Measurements from ENCODE around the gene NRG2. TPM values are rescaled to one million over a fixed set of nuclear protein-coding genes. Genes with fewer than 3 reads are reported as not detected.

NRG2 gene
- total and polyA plus RNA-seq, 2 donors (not counting 3 experiments of a cell fraction or from before 2014, with no cell fraction given), result 0.26 to 0.42 TPM

- Histone ChIP-seq H3K36me3 (ENCODE audit: control insufficient read depth in 2 of 2, extremely low read depth in 1 of 2, insufficient read depth in 2 of 2, low read length in 2 of 2) (no peaks in the 10 kb centered on the region), H3K27me3 (ENCODE audit: control insufficient read depth in 2 of 2, insufficient read depth in 2 of 2, low read length in 2 of 2) (peaks cover 0 to 3% of the 10 kb centered on the region in 2 experiments), H3K4me1 (ENCODE audit: control insufficient read depth, extremely low read depth, insufficient read depth, low read length) (no peaks in the 10 kb centered on the region), H4K20me1 (replicated peaks; ENCODE audit: control insufficient read depth, extremely low read depth, insufficient read depth, low read length) (no peaks in the 10 kb centered on the region), H3K9ac (replicated peaks; ENCODE audit: extremely low read depth, insufficient read depth, low read length) (no peak overlapping the region), H3K79me2 (ENCODE audit: control insufficient read depth, insufficient read depth, low read length) (no peaks in the 10 kb centered on the region), H3K27ac (ENCODE audit: insufficient read depth, low read depth, low read length) (no peak overlapping the region), H3K9me3 (replicated peaks; ENCODE audit: control insufficient read depth, insufficient read depth, low read length) (no peaks in the 10 kb centered on the region), H2AFZ (ENCODE audit: low read depth, low read length) (no peak overlapping the region), H3K4me2 (ENCODE audit: insufficient read depth, low read length) (no peak overlapping the region), H3K9me1 (replicated peaks; ENCODE audit: control insufficient read depth, extremely low read depth, insufficient read depth, low read length) (no peaks in the 10 kb centered on the region), H3K4me3 (replicated peaks in 1 of 3; ENCODE audit: insufficient read depth in 1 of 3, low read depth in 1 of 3, low read length in 3 of 3) (no peak overlapping the region)
- ChIA-PET POLR2A (no interaction called here), CTCF (interaction anchor here (3.8 kb wide), 1 partner anchor 53 kb away, joined by 16 read pairs; no protein-coding TSS in a partner anchor)
- intact Hi-C loops (cut with micrococcal nuclease), result no loop called here
- dilution Hi-C loops (cut with MboI; ENCODE audit: extremely low pct_ligation_motif_present, low sequenced_read_pairs), result no loop called here
- DNase-seq (ENCODE audit: low read depth, low spot score) (no peak), FAIRE-seq (no peak)
- TF ChIP-seq JUN (IDR thresholded peaks at IDR 0.05; ENCODE audit: borderline replicate concordance, insufficient read depth, insufficient read length, low read depth), result no peak
- no peak for TF ChIP-seq GATA2 (IDR thresholded peaks at IDR 0.05; ENCODE audit: insufficient read depth, insufficient read length, low read depth, low read length)
- TF ChIP-seq MAX (IDR thresholded peaks at IDR 0.05; ENCODE audit: insufficient read depth, insufficient read length), result no peak
- TF ChIP-seq POLR2A (IDR thresholded peaks at IDR 0.05; ENCODE audit: low read depth, low read length), result no peak
- no peak for TF ChIP-seq MYC (IDR thresholded peaks at IDR 0.05; ENCODE audit: low read depth, low read length)
- no peak for TF ChIP-seq EZH2 (IDR thresholded peaks at IDR 0.05; ENCODE audit: borderline replicate concordance, low read depth, low read length, severe bottlenecking)
- TF ChIP-seq, protein P1, sequence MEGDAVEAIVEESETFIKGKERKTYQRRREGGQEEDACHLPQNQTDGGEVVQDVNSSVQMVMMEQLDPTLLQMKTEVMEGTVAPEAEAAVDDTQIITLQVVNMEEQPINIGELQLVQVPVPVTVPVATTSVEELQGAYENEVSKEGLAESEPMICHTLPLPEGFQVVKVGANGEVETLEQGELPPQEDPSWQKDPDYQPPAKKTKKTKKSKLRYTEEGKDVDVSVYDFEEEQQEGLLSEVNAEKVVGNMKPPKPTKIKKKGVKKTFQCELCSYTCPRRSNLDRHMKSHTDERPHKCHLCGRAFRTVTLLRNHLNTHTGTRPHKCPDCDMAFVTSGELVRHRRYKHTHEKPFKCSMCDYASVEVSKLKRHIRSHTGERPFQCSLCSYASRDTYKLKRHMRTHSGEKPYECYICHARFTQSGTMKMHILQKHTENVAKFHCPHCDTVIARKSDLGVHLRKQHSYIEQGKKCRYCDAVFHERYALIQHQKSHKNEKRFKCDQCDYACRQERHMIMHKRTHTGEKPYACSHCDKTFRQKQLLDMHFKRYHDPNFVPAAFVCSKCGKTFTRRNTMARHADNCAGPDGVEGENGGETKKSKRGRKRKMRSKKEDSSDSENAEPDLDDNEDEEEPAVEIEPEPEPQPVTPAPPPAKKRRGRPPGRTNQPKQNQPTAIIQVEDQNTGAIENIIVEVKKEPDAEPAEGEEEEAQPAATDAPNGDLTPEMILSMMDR (IDR thresholded peaks at IDR 0.05; ENCODE audit: extremely low read depth in 1 of 2, insufficient read depth in 1 of 2, low read depth in 1 of 2, low read length in 2 of 2), result no peak
- no peak for TF ChIP-seq FOS (IDR thresholded peaks at IDR 0.05; ENCODE audit: borderline replicate concordance, insufficient read depth, low read length)
- no peak for TF ChIP-seq POLR2AphosphoS5 (IDR thresholded peaks at IDR 0.05; ENCODE audit: insufficient read depth, low read depth, low read length)
- no TSS peak for BruUV-seq (replicated peaks)
Observed at GRCh38 chr5:139839918-139840317, 203.2 kb downstream of the NRG2 start.

Data from endothelial cell of umbilical vein (primary cell).